HG03354 (cell line): Measurements from ENCODE around the gene ZFAND6.
A peak's percentile ranks its signal among the peaks of the same experiment; 100 is the strongest.
"Not testable (repeated sequence)": the region's sequence is repeated elsewhere in the genome, so short reads cannot be mapped to it uniquely, and the experiment has no call there.

ENCODE experiments used
- ATAC-seq: cut with Tn5 transposase; IDR thresholded peaks from one replicate; pipeline ENCODE4 v1.9.1; 2021; ENCODE audit warnings: mild to moderate bottlenecking; ENCODE audit not compliant: unreplicated experiment, poor library complexity, severe bottlenecking

Gene ZFAND6

GRCh38 chr15:80058851-80059785 is at the start of gene ZFAND6:
ZFAND6 (plus strand) TSS chr15:80059676; CDS start chr15:80120345, 60,669 bp downstream.
- ATAC-seq: peak; percentile 79

DNA sequence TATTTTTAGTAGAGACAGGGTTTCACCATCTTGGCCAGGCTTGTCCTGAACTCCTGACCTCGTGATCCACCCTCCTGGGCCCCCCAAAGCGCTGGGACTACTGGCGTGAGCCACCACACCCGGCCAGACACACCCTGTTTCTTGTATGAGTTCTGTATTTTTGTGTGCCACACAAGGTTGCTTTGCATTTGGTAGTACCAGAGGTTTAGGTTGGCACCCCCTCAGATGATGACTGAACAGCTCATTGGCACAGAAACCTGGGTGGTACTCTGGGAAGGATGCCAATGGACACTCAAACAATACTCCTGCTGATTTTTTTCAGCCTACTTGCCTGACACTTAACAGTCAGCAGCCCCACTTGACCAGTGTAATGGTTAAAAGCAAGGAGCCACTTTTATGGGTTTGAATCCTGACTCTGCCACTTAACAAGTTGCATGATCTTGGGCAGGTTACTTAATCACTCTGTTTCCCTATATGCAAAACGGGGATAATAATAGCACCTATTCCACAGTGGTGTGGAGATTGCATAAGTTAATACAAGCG is 49.3 kb upstream of the ZFAND6 start:
- no peak for ATAC-seq

DNA sequence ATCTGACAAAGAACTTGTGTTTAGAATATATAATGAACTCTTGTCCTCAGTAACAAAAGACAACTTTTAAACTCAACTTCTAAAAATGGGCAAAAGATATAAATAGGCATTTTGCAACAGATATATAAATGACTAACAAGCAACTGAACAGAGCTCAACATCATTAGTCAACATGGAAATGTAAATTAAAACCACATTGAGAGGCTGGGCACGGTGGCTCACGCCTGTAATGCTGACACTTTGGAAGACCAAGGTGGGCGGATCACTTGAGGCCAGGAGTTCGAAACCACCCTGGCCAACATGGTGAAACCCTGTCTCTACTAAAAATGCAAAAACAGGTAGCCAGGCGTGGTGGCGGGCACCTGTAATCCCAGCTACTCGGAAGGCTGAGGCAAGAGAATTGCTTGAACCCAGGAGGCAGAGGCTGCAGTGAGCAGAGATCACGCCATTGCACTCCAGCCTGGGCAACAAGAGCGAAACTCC is 48.4 kb upstream of the ZFAND6 start:
- peak; percentile 60 for ATAC-seq

DNA sequence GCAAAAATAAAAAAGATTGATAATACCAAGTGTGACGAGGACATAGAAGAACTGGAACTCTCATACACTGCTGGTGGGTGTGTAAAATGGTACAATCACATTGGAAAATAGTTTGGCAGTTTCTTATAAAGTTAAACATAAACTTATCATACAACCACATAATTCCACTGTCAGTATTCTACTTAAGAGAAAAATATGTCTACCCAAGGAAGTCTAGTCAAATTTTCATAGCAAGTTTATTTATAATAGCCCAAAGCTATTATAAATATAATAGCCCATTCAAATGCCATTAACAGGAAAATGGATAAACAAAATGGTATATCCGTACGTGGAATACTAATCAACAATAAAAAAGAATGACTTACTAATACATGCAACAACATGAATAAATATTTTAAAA is 47.9 kb upstream of the ZFAND6 start:
- no peak for ATAC-seq

GRCh38 chr15:80012060-80012726 is 47.3 kb upstream of the ZFAND6 start:
- ATAC-seq: no peak

DNA sequence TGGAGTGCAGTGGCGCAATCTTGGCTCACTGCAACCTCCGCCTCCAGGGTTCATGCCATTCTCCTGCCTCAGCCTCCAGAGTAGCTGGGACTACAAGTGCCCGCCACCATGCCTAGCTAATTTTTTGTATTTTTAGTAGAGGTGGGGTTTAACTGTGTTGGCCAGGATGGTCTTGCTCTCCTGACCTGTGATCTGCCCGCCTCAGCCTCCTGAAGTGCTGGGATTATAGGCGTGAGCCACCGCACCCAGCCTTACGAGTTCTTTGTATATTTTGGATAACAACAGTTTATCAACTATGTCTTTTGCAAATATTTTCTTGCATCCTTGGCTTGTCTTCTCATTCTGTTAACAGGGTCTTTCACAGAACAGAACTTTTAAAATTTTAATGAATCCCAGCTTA is 45.3 kb upstream of the ZFAND6 start:
- ATAC-seq: not testable (repeated sequence)

DNA sequence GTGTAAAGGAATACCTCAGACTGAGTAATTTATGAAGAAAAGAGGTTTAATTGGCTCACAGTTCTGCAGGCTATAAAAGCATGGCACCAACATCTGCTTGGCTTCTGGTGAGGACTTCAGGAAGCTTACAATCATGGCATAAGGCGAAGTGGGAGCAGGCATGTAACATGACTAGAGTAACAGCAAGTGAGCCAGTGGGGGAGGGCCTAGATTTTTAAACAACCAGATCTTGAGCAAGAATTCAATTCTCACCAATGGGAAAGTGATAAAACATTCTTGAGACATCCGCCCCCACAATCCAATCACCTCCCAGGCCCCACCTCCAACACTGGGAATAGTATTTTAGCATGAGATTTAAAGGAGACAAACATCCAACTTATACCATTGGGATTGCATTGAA is 44.3 kb upstream of the ZFAND6 start:
- no peak for ATAC-seq

- not testable (repeated sequence) for ATAC-seq
Observed at GRCh38 chr15:80016506-80016905, 43.0 kb upstream of the ZFAND6 start.

GRCh38 chr15:80017139-80017538 is 42.3 kb upstream of the ZFAND6 start:
- not testable (repeated sequence) for ATAC-seq

- peak; percentile 15 for ATAC-seq
Observed at GRCh38 chr15:80019168-80019745, 40.2 kb upstream of the ZFAND6 start.

- not testable (repeated sequence) for ATAC-seq
Observed at GRCh38 chr15:80020149-80020548, 39.3 kb upstream of the ZFAND6 start.

DNA sequence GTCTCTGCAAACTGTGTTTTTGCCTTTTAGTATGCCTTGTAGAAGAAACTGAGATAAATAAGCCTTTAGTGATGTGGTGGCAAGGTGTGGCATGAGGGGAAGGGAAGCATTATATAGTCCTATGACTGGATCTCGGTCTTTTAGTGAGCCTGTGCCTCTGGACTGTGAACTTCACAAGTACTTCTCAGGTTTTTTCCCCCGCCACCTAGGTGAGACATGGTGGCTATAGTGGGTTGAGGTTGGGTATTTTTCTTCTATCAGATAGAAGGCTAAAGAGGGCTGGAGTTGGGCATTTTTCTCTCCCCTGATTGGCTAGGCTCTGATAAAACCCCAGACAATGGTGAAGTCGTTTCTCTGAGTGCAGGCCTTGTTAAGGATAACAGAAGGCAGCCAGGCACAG is 38.7 kb upstream of the ZFAND6 start:
- no peak for ATAC-seq

- ATAC-seq: no peak
Observed at GRCh38 chr15:80026310-80026709, 33.2 kb upstream of the ZFAND6 start.

DNA sequence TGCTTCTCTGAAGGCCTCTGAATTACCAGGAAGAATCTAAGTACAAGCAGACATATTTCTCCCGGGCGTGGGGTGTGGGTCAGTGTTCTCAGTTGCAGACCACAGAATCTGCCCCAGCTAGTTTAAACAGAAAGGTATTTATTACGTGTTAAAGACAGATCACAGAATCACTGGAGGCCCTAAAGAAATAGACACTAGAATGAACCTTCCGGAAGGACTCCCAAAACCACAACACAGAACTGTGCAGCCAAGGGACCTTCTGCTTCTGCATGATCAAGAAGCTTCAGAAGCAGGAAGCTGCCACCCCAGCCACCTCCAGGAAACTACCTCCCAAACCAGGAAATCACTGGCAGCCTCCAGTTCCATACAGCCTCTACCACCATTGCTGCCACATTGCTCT is 32.7 kb upstream of the ZFAND6 start:
- ATAC-seq: no peak

GRCh38 chr15:80028937-80029336 is 30.5 kb upstream of the ZFAND6 start:
- no peak for ATAC-seq

- no peak for ATAC-seq
Observed at GRCh38 chr15:80031841-80032240, 27.6 kb upstream of the ZFAND6 start.

GRCh38 chr15:80034629-80035028 is 24.8 kb upstream of the ZFAND6 start:
- ATAC-seq: no peak

DNA sequence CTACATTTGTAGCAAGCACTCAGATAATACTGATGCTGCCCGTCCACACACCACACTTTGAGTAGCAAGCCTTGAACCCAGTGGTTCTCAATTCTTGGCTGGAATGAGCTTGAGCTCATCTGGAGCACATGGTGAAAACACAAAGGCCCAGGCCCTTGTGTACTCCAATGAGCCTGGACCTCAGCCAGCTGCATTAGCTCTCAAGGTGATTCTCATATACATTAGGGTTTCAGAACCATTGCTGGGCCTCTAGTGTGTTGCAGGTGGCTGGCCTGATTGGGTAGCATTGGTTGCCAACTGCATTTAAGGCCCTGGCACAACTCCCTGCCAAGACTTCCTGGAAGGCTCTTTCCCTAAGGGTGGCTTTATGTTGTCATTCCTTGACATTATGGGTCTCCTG is 23.4 kb upstream of the ZFAND6 start:
- ATAC-seq: no peak

- no peak for ATAC-seq
Observed at GRCh38 chr15:80041494-80042253, 17.8 kb upstream of the ZFAND6 start.
